Measurements from ENCODE around the gene PLLP. TPM values are rescaled to one million over a fixed set of nuclear protein-coding genes. Genes with fewer than 3 reads are reported as not detected.
A peak's percentile ranks its signal among the peaks of the same experiment; 100 is the strongest.

PLLP gene
- total RNA-seq, 1 donor from 2014 or later: 0.86 TPM

- TF ChIP-seq EZH2 (IDR thresholded peaks at IDR 0.05) (no peak), CTCF (IDR thresholded peaks at IDR 0.05) (peak; percentile 95)
- Histone ChIP-seq H3K9ac (no peak overlapping the region), H3K27me3 (peaks cover 7% of the 10 kb centered on the region), H3F3A (ENCODE audit: low read depth) (peaks cover 19% of the 10 kb centered on the region), H3K4me2 (peak overlapping the region; percentile 82), H3K27ac (no peak overlapping the region), H2AFZ (replicated peaks) (peak overlapping the region; percentile 93), H3K36me3 (no peaks in the 10 kb centered on the region), H4K20me1 (ENCODE audit: low read depth) (no peaks in the 10 kb centered on the region), H3K9me3 (ENCODE audit: low read depth) (no peaks in the 10 kb centered on the region), H3K79me2 (ENCODE audit: low read depth) (no peaks in the 10 kb centered on the region), H3K4me3 (peak overlapping the region; percentile 67), H3K4me1 (peaks cover 5% of the 10 kb centered on the region)
- Mint-ChIP-seq H3K4me3 (no peak overlapping the region), H3K27me3 (ENCODE audit: insufficient read depth, low read depth) (peaks cover 12% of the 10 kb centered on the region), H3K27ac (no peak overlapping the region), H3K9me3 (peaks cover 4% of the 10 kb centered on the region), H3K36me3 (no peaks in the 10 kb centered on the region), H3K4me1 (peaks cover 6% of the 10 kb centered on the region)
- peak; percentile 100 for DNase-seq (ENCODE audit: low spot score)
Observed at GRCh38 chr16:57300387-57301125, 16.1 kb upstream of the PLLP start.

GRCh38 chr16:57299719-57300386, 15.4 kb upstream of the PLLP start:
- peak; percentile 94 for DNase-seq (ENCODE audit: low spot score)
- H3K9ac ChIP-seq: no peak overlapping the region
- Mint-ChIP-seq H3K27me3 (ENCODE audit: insufficient read depth, low read depth) (peaks cover 12% of the 10 kb centered on the region), H3K4me1 (peaks cover 4% of the 10 kb centered on the region), H3K27ac (no peak overlapping the region), H3K9me3 (peaks cover 4% of the 10 kb centered on the region), H3K4me3 (no peak overlapping the region), H3K36me3 (no peaks in the 10 kb centered on the region)
- peaks cover 19% of the 10 kb centered on the region for H3F3A ChIP-seq (ENCODE audit: low read depth)
- H3K27me3 ChIP-seq: peaks cover 7% of the 10 kb centered on the region
- no peaks in the 10 kb centered on the region for H4K20me1 ChIP-seq (ENCODE audit: low read depth)
- H3K27ac ChIP-seq: no peak overlapping the region
- no peaks in the 10 kb centered on the region for H3K79me2 ChIP-seq (ENCODE audit: low read depth)
- H3K4me1 ChIP-seq: peaks cover 5% of the 10 kb centered on the region
- TF ChIP-seq CTCF (IDR thresholded peaks at IDR 0.05) (peak; percentile 26), EZH2phosphoT487 (IDR thresholded peaks at IDR 0.05) (no peak)
- no peaks in the 10 kb centered on the region for H3K36me3 ChIP-seq
- H3K4me3 ChIP-seq: peak overlapping the region; percentile 67
- H2AFZ ChIP-seq (replicated peaks): peak overlapping the region; percentile 96
- peak overlapping the region; percentile 72 for H3K4me2 ChIP-seq
- H3K9me3 ChIP-seq (ENCODE audit: low read depth): no peaks in the 10 kb centered on the region

DNA sequence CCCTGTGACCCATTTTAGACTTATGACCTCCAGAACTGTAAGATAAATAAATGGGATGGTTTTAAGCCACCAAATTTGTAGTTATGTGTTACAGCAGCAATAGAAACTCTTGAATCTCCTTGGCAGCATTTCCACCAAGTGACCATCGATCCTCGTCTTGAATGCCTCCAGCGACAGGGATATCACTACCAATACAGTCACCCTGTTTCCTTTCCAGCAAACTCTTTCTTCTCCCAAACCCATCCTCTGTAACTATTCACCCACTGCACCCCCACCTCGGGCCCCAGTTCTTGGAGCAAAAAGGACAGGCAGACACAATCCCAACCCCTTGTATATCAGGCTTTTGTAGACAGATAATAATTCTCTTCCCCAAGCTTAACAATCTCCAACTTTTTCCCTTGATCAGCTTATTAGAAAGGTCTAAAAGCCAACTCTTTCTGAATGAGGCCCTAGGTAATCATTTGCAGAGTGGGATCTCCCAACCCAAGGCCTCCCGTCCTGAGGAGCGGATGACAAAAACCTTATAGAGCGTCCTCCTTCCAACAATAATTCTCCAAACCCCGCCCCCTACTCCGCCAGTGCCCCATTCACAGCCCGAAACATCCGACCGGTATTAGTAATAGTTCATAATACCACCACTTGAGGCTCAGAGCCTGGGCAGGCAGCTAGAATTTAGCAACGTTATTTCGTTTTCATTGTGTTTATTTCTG, 14.7 kb upstream of the PLLP start:
- H3K79me2 ChIP-seq (ENCODE audit: low read depth): no peaks in the 10 kb centered on the region
- H3K9me3 Mint-ChIP-seq: peaks cover 4% of the 10 kb centered on the region
- H3K4me3 Mint-ChIP-seq: no peak overlapping the region
- no peak overlapping the region for H3K27ac Mint-ChIP-seq
- H4K20me1 ChIP-seq (ENCODE audit: low read depth): no peaks in the 10 kb centered on the region
- peak overlapping the region; percentile 67 for H3K4me3 ChIP-seq
- no peak overlapping the region for H3K27ac ChIP-seq
- peaks cover 19% of the 10 kb centered on the region for H3F3A ChIP-seq (ENCODE audit: low read depth)
- no peaks in the 10 kb centered on the region for H3K36me3 Mint-ChIP-seq
- no peak for TF ChIP-seq EZH2 (IDR thresholded peaks at IDR 0.05)
- no peak for TF ChIP-seq CTCF (IDR thresholded peaks at IDR 0.05)
- no peak for TF ChIP-seq EZH2phosphoT487 (IDR thresholded peaks at IDR 0.05)
- peaks cover 5% of the 10 kb centered on the region for H3K4me1 ChIP-seq
- no peaks in the 10 kb centered on the region for H3K9me3 ChIP-seq (ENCODE audit: low read depth)
- no peak for DNase-seq (ENCODE audit: low spot score)
- H3K36me3 ChIP-seq: no peaks in the 10 kb centered on the region
- H3K4me1 Mint-ChIP-seq: peaks cover 4% of the 10 kb centered on the region
- no peak overlapping the region for H3K9ac ChIP-seq
- peaks cover 7% of the 10 kb centered on the region for H3K27me3 ChIP-seq
- peak overlapping the region; percentile 96 for H2AFZ ChIP-seq (replicated peaks)
- peaks cover 12% of the 10 kb centered on the region for H3K27me3 Mint-ChIP-seq (ENCODE audit: insufficient read depth, low read depth)
- peak overlapping the region; percentile 71 for H3K4me2 ChIP-seq
